GM12878 (cell line): ENCODE data around the gene ABCF1. TPM values are rescaled to one million over a fixed set of nuclear protein-coding genes. Genes with fewer than 3 reads are reported as not detected.

Source experiments
- CHD2 ChIP-seq: IDR thresholded peaks from 2 replicates; pipeline ENCODE4 v1.6.1; 2011; ENCODE audit warnings: low read depth, low read length, improper control_type of control experiment, borderline replicate concordance
- CHD4 ChIP-seq: fragments of 200-600 bp; sonication (generic); IDR thresholded peaks from 2 replicates; pipeline ENCODE4 v1.6.1; 2016; ENCODE audit warnings: mild to moderate bottlenecking
- EED ChIP-seq: sonication (generic); IDR thresholded peaks from 2 replicates; pipeline ENCODE4 v1.6.1; 2016; ENCODE audit warnings: antibody characterized with exemption, low read depth
- FOXK2 ChIP-seq: fragments of 450-650 bp; IDR thresholded peaks from 2 replicates; pipeline ENCODE4 v1.6.1; 2017; ENCODE audit warnings: mild to moderate bottlenecking, moderate library complexity
- HCFC1 ChIP-seq: fragments of 150-350 bp; IDR thresholded peaks from 2 replicates; pipeline ENCODE4 v1.6.1; 2014; ENCODE audit warnings: low read length
- IKZF1 ChIP-seq: fragments of 450-650 bp; conservative IDR thresholded peaks from 2 replicates; pipeline ENCODE4 v1.6.1; 2017; ENCODE audit warnings: antibody characterized with exemption, mild to moderate bottlenecking
- IKZF2 ChIP-seq, 2 experiments: fragments of 450-650 bp; IDR thresholded peaks; 2 replicates each; pipeline ENCODE4 v1.6.1; 2017; ENCODE audit warnings: mild to moderate bottlenecking in 2 of 2, moderate library complexity in 2 of 2
- IRF4 ChIP-seq: IDR thresholded peaks from 2 replicates; pipeline ENCODE4 v1.6.1; 2011; ENCODE audit warnings: low read depth, low read length
- NR2C2 ChIP-seq: IDR thresholded peaks from 2 replicates; pipeline ENCODE4 v1.6.1; 2011; ENCODE audit warnings: borderline replicate concordance, low read depth; ENCODE audit not compliant: control insufficient read depth, insufficient read length
- PML ChIP-seq: IDR thresholded peaks from 2 replicates; pipeline ENCODE4 v1.6.1; 2012; ENCODE audit warnings: low read length, inconsistent platforms
- SMAD5 ChIP-seq: IDR thresholded peaks from 2 replicates; pipeline ENCODE4 v1.6.1; 2016; ENCODE audit warnings: antibody characterized with exemption, low read depth
- TARDBP ChIP-seq: IDR thresholded peaks from 2 replicates; pipeline ENCODE4 v1.6.1; 2016; ENCODE audit warnings: borderline replicate concordance
- YBX1 ChIP-seq: fragments of 450-650 bp; IDR thresholded peaks from 2 replicates; pipeline ENCODE4 v1.6.1; 2016; ENCODE audit warnings: antibody characterized with exemption
- ZZZ3 ChIP-seq: IDR thresholded peaks from 2 replicates; pipeline ENCODE4 v1.6.1; 2011; ENCODE audit warnings: low read depth; ENCODE audit not compliant: control insufficient read depth, insufficient read length
- polyA plus RNA-seq, 11 experiments: library from polyadenylated mRNA; depleted of rRNA in 4 of 11; unstranded in 6 of 11; stranded (reverse) in 5 of 11; fragments of >200 nt; fragmentation: Nextera tagmentation in 4 of 11; fragmentation: Illumina TruSeq in 1 of 11; extraction: Ambion mirVana in 4 of 11; extraction: Trizol in 1 of 11; gene quantifications; 1 replicate in 1 of 11; 2 replicates in 10 of 11; pipeline versions ENCODE4 v1.2.1 to v1.2.3, GENCODE V29; 2011 to 2016; ENCODE audit warnings: inconsistent platforms in 2 of 11, missing spikeins in 2 of 11, low read depth in 1 of 11
- total RNA-seq, 4 experiments: library from RNA; depleted of rRNA in 3 of 4; stranded (reverse); fragments of >200 nt in 3 of 4; fragmentation: Illumina TruSeq in 1 of 4; extraction: Trizol in 1 of 4; gene quantifications; 2 replicates each; pipeline versions ENCODE4 v1.2.1 to v1.2.3, GENCODE V29; 2013 to 2021
- TF ChIP-seq, protein P1 (sequence below): fragments of 450-650 bp; IDR thresholded peaks from 2 replicates; pipeline ENCODE4 v1.6.1; 2016; ENCODE audit warnings: mild to moderate bottlenecking
- TF ChIP-seq, protein P2 (sequence below): fragments of 450-650 bp; IDR thresholded peaks from 2 replicates; pipeline ENCODE4 v1.6.1; 2016; ENCODE audit warnings: mild to moderate bottlenecking, moderate library complexity, borderline replicate concordance
- TF ChIP-seq, protein P3 (sequence below): IDR thresholded peaks from 2 replicates; pipeline ENCODE4 v1.6.1; 2012; ENCODE audit warnings: mild to moderate bottlenecking, low read depth, low read length
- TF ChIP-seq, protein P4 (sequence below): IDR thresholded peaks from 2 replicates; pipeline ENCODE4 v1.6.1; 2012; ENCODE audit warnings: low read depth, low read length, improper control_type of control experiment
- TF ChIP-seq, protein P5 (sequence below): fragments of 450-650 bp; IDR thresholded peaks from 2 replicates; pipeline ENCODE4 v1.6.1; 2016; ENCODE audit warnings: mild to moderate bottlenecking

The ABCF1 gene
- total and polyA plus RNA-seq, 10 of the 15 experiments (the other 5 are each of a cell fraction or from before 2014, with no cell fraction given) = 21.3 to 79.6 (median 55.9) TPM

DNA sequence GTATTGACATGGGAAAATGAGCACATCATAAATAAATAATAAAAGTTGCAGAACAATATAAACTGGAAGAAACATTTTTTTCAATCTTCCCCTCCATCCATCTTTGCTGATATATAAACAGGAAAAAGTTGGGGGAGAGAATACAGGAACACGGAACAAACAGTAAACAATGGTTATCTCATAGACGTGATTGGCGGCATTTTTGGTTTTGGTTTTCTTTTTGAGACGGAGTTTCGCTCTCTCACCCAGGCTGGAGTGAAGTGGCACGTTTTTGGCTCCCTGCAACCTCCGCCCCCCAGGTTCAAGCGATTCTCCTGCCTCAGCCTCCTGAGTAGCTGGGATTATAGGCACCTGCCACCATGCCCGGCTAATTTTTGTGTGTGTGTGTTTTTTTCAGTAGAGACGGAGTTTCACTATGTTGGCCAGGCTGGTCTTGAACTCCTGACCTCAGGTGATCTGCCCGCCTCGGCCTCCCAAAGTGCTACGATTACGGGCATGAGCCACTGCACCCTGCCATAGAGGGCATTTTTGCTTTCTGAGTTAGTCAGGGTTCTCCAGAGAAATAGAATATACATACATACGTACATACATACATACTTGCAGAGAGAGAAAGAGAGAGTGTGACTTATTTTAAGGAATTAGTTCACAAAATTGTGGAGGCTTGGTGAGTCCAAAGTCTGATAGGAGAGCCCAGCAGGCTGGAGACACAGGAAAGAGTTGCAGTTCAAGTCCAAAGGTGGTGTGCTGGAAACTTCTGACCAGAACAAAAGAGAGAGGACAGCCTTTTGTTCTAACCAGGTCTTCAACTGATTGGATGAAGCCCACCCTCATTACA, 37.6 kb upstream of the ABCF1 start (continued):
- TF ChIP-seq CHD4 (no peak), IKZF2 (IDR thresholded peaks at IDR 0.05) (peak in 1 of 2 experiments; percentile 15; a peak in 1 of 4 replicates), IKZF1 (0 out of 2 replicates have a peak, but pooled peaks have one; percentile 23), HCFC1 (no peak), EED (no peak), ZZZ3 (no peak), TARDBP (no peak), YBX1 (no peak), NR2C2 (no peak), PML (no peak), FOXK2 (peak; percentile 68; the same call in 1 of the 2 replicates), CHD2 (no peak), SMAD5 (no peak), IRF4 (no peak)
- TF ChIP-seq, protein P1, sequence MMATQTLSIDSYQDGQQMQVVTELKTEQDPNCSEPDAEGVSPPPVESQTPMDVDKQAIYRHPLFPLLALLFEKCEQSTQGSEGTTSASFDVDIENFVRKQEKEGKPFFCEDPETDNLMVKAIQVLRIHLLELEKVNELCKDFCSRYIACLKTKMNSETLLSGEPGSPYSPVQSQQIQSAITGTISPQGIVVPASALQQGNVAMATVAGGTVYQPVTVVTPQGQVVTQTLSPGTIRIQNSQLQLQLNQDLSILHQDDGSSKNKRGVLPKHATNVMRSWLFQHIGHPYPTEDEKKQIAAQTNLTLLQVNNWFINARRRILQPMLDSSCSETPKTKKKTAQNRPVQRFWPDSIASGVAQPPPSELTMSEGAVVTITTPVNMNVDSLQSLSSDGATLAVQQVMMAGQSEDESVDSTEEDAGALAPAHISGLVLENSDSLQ = peak; percentile 87
- TF ChIP-seq, protein P2, sequence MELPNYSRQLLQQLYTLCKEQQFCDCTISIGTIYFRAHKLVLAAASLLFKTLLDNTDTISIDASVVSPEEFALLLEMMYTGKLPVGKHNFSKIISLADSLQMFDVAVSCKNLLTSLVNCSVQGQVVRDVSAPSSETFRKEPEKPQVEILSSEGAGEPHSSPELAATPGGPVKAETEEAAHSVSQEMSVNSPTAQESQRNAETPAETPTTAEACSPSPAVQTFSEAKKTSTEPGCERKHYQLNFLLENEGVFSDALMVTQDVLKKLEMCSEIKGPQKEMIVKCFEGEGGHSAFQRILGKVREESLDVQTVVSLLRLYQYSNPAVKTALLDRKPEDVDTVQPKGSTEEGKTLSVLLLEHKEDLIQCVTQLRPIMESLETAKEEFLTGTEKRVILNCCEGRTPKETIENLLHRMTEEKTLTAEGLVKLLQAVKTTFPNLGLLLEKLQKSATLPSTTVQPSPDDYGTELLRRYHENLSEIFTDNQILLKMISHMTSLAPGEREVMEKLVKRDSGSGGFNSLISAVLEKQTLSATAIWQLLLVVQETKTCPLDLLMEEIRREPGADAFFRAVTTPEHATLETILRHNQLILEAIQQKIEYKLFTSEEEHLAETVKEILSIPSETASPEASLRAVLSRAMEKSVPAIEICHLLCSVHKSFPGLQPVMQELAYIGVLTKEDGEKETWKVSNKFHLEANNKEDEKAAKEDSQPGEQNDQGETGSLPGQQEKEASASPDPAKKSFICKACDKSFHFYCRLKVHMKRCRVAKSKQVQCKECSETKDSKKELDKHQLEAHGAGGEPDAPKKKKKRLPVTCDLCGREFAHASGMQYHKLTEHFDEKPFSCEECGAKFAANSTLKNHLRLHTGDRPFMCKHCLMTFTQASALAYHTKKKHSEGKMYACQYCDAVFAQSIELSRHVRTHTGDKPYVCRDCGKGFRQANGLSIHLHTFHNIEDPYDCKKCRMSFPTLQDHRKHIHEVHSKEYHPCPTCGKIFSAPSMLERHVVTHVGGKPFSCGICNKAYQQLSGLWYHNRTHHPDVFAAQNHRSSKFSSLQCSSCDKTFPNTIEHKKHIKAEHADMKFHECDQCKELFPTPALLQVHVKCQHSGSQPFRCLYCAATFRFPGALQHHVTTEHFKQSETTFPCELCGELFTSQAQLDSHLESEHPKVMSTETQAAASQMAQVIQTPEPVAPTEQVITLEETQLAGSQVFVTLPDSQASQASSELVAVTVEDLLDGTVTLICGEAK = no peak; the same call in 1 of the 2 replicates
- TF ChIP-seq, protein P3, sequence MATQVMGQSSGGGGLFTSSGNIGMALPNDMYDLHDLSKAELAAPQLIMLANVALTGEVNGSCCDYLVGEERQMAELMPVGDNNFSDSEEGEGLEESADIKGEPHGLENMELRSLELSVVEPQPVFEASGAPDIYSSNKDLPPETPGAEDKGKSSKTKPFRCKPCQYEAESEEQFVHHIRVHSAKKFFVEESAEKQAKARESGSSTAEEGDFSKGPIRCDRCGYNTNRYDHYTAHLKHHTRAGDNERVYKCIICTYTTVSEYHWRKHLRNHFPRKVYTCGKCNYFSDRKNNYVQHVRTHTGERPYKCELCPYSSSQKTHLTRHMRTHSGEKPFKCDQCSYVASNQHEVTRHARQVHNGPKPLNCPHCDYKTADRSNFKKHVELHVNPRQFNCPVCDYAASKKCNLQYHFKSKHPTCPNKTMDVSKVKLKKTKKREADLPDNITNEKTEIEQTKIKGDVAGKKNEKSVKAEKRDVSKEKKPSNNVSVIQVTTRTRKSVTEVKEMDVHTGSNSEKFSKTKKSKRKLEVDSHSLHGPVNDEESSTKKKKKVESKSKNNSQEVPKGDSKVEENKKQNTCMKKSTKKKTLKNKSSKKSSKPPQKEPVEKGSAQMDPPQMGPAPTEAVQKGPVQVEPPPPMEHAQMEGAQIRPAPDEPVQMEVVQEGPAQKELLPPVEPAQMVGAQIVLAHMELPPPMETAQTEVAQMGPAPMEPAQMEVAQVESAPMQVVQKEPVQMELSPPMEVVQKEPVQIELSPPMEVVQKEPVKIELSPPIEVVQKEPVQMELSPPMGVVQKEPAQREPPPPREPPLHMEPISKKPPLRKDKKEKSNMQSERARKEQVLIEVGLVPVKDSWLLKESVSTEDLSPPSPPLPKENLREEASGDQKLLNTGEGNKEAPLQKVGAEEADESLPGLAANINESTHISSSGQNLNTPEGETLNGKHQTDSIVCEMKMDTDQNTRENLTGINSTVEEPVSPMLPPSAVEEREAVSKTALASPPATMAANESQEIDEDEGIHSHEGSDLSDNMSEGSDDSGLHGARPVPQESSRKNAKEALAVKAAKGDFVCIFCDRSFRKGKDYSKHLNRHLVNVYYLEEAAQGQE = no peak
- TF ChIP-seq, protein P4, sequence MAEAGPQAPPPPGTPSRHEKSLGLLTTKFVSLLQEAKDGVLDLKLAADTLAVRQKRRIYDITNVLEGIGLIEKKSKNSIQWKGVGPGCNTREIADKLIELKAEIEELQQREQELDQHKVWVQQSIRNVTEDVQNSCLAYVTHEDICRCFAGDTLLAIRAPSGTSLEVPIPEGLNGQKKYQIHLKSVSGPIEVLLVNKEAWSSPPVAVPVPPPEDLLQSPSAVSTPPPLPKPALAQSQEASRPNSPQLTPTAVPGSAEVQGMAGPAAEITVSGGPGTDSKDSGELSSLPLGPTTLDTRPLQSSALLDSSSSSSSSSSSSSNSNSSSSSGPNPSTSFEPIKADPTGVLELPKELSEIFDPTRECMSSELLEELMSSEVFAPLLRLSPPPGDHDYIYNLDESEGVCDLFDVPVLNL = no peak
- TF ChIP-seq, protein P5, sequence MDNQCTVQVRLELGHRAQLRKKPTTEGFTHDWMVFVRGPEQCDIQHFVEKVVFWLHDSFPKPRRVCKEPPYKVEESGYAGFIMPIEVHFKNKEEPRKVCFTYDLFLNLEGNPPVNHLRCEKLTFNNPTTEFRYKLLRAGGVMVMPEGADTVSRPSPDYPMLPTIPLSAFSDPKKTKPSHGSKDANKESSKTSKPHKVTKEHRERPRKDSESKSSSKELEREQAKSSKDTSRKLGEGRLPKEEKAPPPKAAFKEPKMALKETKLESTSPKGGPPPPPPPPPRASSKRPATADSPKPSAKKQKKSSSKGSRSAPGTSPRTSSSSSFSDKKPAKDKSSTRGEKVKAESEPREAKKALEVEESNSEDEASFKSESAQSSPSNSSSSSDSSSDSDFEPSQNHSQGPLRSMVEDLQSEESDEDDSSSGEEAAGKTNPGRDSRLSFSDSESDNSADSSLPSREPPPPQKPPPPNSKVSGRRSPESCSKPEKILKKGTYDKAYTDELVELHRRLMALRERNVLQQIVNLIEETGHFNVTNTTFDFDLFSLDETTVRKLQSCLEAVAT = peak; percentile 88
